GM10266 (cell line): Measurements from ENCODE around the gene RAC3.

ENCODE experiments used
- DNase-seq: peaks from one replicate; pipeline ENCODE4 v3.0.0; 2012; ENCODE audit errors: extremely low spot score
- TF ChIP-seq, protein P1 (sequence below): IDR thresholded peaks from 2 replicates; pipeline ENCODE4 v1.5.1; 2012; ENCODE audit warnings: mild to moderate bottlenecking, low read depth; ENCODE audit not compliant: control insufficient read depth, insufficient read depth; ENCODE audit errors: missing control alignments

RAC3 gene

GRCh38 chr17:81995463-81996231 lies 35.8 kb upstream of the RAC3 start:
- DNase-seq = no peak
- TF ChIP-seq, protein P1, sequence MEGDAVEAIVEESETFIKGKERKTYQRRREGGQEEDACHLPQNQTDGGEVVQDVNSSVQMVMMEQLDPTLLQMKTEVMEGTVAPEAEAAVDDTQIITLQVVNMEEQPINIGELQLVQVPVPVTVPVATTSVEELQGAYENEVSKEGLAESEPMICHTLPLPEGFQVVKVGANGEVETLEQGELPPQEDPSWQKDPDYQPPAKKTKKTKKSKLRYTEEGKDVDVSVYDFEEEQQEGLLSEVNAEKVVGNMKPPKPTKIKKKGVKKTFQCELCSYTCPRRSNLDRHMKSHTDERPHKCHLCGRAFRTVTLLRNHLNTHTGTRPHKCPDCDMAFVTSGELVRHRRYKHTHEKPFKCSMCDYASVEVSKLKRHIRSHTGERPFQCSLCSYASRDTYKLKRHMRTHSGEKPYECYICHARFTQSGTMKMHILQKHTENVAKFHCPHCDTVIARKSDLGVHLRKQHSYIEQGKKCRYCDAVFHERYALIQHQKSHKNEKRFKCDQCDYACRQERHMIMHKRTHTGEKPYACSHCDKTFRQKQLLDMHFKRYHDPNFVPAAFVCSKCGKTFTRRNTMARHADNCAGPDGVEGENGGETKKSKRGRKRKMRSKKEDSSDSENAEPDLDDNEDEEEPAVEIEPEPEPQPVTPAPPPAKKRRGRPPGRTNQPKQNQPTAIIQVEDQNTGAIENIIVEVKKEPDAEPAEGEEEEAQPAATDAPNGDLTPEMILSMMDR = no peak

- no peak for DNase-seq
- TF ChIP-seq, protein P1 = no peak
Measured at GRCh38 chr17:81996232-81996756, 35.2 kb upstream of the RAC3 start.

GRCh38 chr17:81996757-81997441 lies 34.6 kb upstream of the RAC3 start:
- TF ChIP-seq, protein P1 = no peak
- no peak for DNase-seq

GRCh38 chr17:81998212-81998611 lies 33.3 kb upstream of the RAC3 start:
- TF ChIP-seq, protein P1 = no peak

GRCh38 chr17:81998691-81999438 lies 32.6 kb upstream of the RAC3 start:
- TF ChIP-seq, protein P1 = no peak
- DNase-seq = no peak

More at GRCh38 chr17:81998212-81998611, 33.3 kb upstream of the RAC3 start:
- DNase-seq = no peak

- TF ChIP-seq, protein P1 = no peak
- DNase-seq = no peak
Measured at GRCh38 chr17:81999587-81999975, 31.9 kb upstream of the RAC3 start.
